Activated CD8-positive, alpha-beta T cell treated with anti-CD3 and anti-CD28 coated beads, Interleukin-2, amount 10 ng/mL, durations not matched to agents 7 days and 5 days (primary cell): ENCODE results near the gene TARS1. TPM values are rescaled to one million over a fixed set of nuclear protein-coding genes. Genes with fewer than 3 reads are reported as not detected.
"Not testable (repeated sequence)": the region's sequence is repeated elsewhere in the genome, so short reads cannot be mapped to it uniquely, and the experiment has no call there.

Experiments used
- ATAC-seq: fragments of 150-1000 bp; cut with Tn5 transposase; one replicate; pipeline ENCODE4 v1.10.0; 2021; ENCODE audit warnings: moderate library complexity
- CTCF ChIA-PET: fragments of 350-600 bp; sonication (Branson Sonifier 250); formaldehyde crosslinking; loops from one replicate; lab custom pipeline; 2021; ENCODE audit warnings: antibody characterized with exemption; lab: Charles Lee
- POLR2A ChIA-PET: fragments of 350-600 bp; sonication (Branson Sonifier 250); formaldehyde crosslinking; loops from one replicate; lab custom pipeline; 2021; ENCODE audit warnings: antibody characterized with exemption; lab: Charles Lee
- DNase-seq: peaks from one replicate; pipeline ENCODE4 v3.0.0-alpha.2; 2020
- H3K27ac Mint-ChIP-seq: one replicate; pipeline ENCODE4 v1.8.0; 2021; ENCODE audit warnings: mild to moderate bottlenecking, mixed read lengths
- H3K27me3 Mint-ChIP-seq: one replicate; pipeline ENCODE4 v1.8.0; 2021; ENCODE audit warnings: low read depth, mixed read lengths
- H3K36me3 Mint-ChIP-seq: one replicate; pipeline ENCODE4 v1.8.0; 2021; ENCODE audit warnings: low read depth, mixed read lengths
- H3K4me1 Mint-ChIP-seq: one replicate; pipeline ENCODE4 v1.8.0; 2021; ENCODE audit warnings: low read depth, mixed read lengths
- H3K4me3 Mint-ChIP-seq: one replicate; pipeline ENCODE4 v1.8.0; 2021; ENCODE audit warnings: mild to moderate bottlenecking, mixed read lengths
- H3K9me3 Mint-ChIP-seq: one replicate; pipeline ENCODE4 v1.8.0; 2022; ENCODE audit warnings: mixed read lengths; ENCODE audit not compliant: insufficient read depth
- total RNA-seq, 2 experiments: library from RNA; stranded (reverse); gene quantifications; one replicate each; pipeline ENCODE4 v1.2.3, GENCODE V29; 2021

TARS1 gene
- total RNA-seq, 2 experiments from 2014 or later = 180 to 189 TPM

GRCh38 chr5:33420946-33421345, 19.8 kb upstream of the TARS1 start:
- DNase-seq = no peak
- Mint-ChIP-seq H3K4me1 (no peaks in the 10 kb centered on the region), H3K27ac (no peak overlapping the region), H3K27me3 (peaks cover 3% of the 10 kb centered on the region), H3K36me3 (no peaks in the 10 kb centered on the region), H3K4me3 (no peak overlapping the region), H3K9me3 (no peaks in the 10 kb centered on the region)
- no peak for ATAC-seq
- ChIA-PET CTCF (interaction anchor here (0.9 to 1.5 kb wide), 3 partner anchors 15 to 731 kb away, joined by 3 to 4 read pairs (median 3); no protein-coding TSS in a partner anchor), POLR2A (no interaction called here)

DNA sequence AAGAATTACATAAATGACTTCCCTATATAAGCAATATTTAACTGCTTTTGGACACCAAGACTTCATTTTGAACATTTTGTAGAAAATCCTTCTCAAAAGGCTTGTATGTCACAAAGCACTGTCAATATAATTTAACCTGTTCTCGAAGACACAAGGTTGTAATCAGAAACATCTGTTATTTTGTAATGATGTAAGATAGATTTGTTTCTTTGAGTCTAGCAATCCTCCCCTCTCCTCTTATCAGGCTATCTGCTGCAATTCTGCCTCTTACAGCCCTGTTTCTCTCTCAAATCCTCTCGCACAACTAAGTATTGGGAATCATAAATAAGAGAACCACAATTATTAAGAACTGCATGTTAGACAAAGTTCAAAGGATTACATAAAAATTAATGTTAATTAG, 18.6 kb upstream of the TARS1 start:
- no peaks in the 10 kb centered on the region for H3K36me3 Mint-ChIP-seq
- ChIA-PET CTCF (interaction anchor here (0.6 to 1.5 kb wide), 5 partner anchors 8 to 732 kb away, joined by 3 to 4 read pairs (median 3); no protein-coding TSS in a partner anchor), POLR2A (no interaction called here)
- peaks cover 3% of the 10 kb centered on the region for H3K27me3 Mint-ChIP-seq
- no peak overlapping the region for H3K27ac Mint-ChIP-seq
- H3K4me3 Mint-ChIP-seq = no peak overlapping the region
- no peak for DNase-seq
- no peaks in the 10 kb centered on the region for H3K4me1 Mint-ChIP-seq
- ATAC-seq = no peak
- no peaks in the 10 kb centered on the region for H3K9me3 Mint-ChIP-seq

- DNase-seq = no peak
- ChIA-PET POLR2A (no interaction called here), CTCF (interaction anchor here (0.6 kb wide), 1 partner anchor 117 kb away, joined by 3 read pairs; no protein-coding TSS in a partner anchor)
- ATAC-seq = no peak
- H3K9me3 Mint-ChIP-seq = no peaks in the 10 kb centered on the region
- H3K27me3 Mint-ChIP-seq = peaks cover 7% of the 10 kb centered on the region
- no peaks in the 10 kb centered on the region for H3K36me3 Mint-ChIP-seq
- no peak overlapping the region for H3K4me3 Mint-ChIP-seq
- no peak overlapping the region for H3K27ac Mint-ChIP-seq
- H3K4me1 Mint-ChIP-seq = no peaks in the 10 kb centered on the region
Measured at GRCh38 chr5:33423018-33423630, 17.6 kb upstream of the TARS1 start.

DNA sequence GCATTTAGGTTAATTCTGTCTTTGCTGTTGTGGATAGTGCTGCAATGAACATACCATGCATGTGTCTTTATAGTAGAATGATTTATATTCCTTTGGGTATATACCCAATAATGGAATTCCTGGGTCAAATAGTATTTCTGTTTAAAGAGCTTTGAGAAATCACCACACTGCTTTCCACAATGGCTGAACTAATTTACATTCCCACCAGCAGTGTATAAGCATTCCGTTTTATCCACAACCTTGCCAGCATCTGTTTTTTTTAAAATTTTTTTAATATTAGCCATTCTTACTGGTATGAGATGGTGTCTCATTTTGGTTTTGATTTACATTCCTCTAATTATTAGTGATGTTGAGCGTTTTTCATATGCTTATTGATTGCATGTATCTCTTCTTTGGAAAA, 15.5 kb upstream of the TARS1 start:
- ChIA-PET POLR2A (no interaction called here), CTCF (no interaction called here)
- Mint-ChIP-seq H3K4me3 (no peak overlapping the region), H3K36me3 (no peaks in the 10 kb centered on the region), H3K4me1 (no peaks in the 10 kb centered on the region), H3K27me3 (peaks cover 7% of the 10 kb centered on the region), H3K9me3 (no peaks in the 10 kb centered on the region), H3K27ac (no peak overlapping the region)
- DNase-seq (no peak), ATAC-seq (no peak)

- no peak overlapping the region for H3K27ac Mint-ChIP-seq
- no peak for DNase-seq
- H3K36me3 Mint-ChIP-seq = no peaks in the 10 kb centered on the region
- POLR2A ChIA-PET = interaction anchor here (1.4 kb wide), 1 partner anchor 9 kb away, joined by 4 read pairs; no protein-coding TSS in a partner anchor
- H3K4me3 Mint-ChIP-seq = no peak overlapping the region
- CTCF ChIA-PET = interaction anchor here (1.1 to 1.7 kb wide), 2 partner anchors 9 to 539 kb away, joined by 3 to 4 read pairs; no protein-coding TSS in a partner anchor
- no peaks in the 10 kb centered on the region for H3K9me3 Mint-ChIP-seq
- peaks cover 7% of the 10 kb centered on the region for H3K27me3 Mint-ChIP-seq
- no peak for ATAC-seq
- H3K4me1 Mint-ChIP-seq = peaks cover 5% of the 10 kb centered on the region
Measured at GRCh38 chr5:33430983-33431382, 9.8 kb upstream of the TARS1 start.

- CTCF ChIA-PET = no interaction called here
Measured at GRCh38 chr5:33432656-33433055, 8.1 kb upstream of the TARS1 start.

GRCh38 chr5:33433303-33434240, 7.2 kb upstream of the TARS1 start:
- POLR2A ChIA-PET = no interaction called here
- Mint-ChIP-seq H3K4me3 (no peak overlapping the region), H3K27ac (no peak overlapping the region), H3K4me1 (peaks cover 6% of the 10 kb centered on the region), H3K27me3 (peaks cover 3% of the 10 kb centered on the region), H3K36me3 (no peaks in the 10 kb centered on the region), H3K9me3 (no peaks in the 10 kb centered on the region)
- CTCF ChIA-PET = interaction anchor here (0.6 to 1.6 kb wide), 2 partner anchors 501 to 537 kb away, joined by 3 to 6 read pairs; no protein-coding TSS in a partner anchor
- DNase-seq (no peak), ATAC-seq (no peak)

More at GRCh38 chr5:33432656-33433055, 8.1 kb upstream of the TARS1 start:
- Mint-ChIP-seq H3K4me1 (peaks cover 5% of the 10 kb centered on the region), H3K27me3 (peaks cover 4% of the 10 kb centered on the region), H3K36me3 (no peaks in the 10 kb centered on the region), H3K27ac (no peak overlapping the region), H3K9me3 (no peaks in the 10 kb centered on the region), H3K4me3 (no peak overlapping the region)
- ATAC-seq (no peak), DNase-seq (no peak)
- POLR2A ChIA-PET = no interaction called here

DNA sequence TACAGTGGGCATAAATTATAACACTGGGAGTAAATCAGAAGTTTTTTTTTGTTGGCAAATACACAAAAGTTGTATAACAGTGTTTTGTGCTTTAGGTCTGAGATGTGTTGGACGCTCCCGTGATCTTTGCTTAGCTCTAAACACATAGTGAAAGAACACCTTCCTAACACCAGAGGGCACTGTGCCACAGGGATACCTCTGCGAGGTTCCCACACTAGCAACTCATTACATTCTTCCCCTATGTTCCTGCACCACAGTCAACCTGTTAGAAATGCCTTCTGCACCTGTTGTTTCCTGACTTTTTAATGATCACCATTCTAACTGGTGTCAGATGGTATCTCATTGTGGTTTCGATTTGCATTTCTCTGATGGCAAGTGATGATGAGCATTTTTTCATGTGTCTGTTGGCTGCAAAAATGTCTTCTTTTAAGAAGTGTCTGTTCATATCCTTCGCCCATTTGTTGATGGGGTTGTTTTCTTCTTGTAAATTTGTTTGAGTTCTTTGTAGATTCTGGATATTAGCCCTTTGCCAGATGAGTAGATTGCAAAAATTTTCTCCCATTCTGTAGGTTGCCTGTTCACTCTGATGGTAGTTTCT, 4.8 kb upstream of the TARS1 start:
- ATAC-seq (peak; percentile 25), DNase-seq (peak; percentile 74)
- CTCF ChIA-PET = interaction anchor here (0.6 to 2.3 kb wide), 11 partner anchors 10 to 534 kb away, joined by 3 to 31 read pairs (median 4); partner anchors contain the start of gene RXFP3
- H3K27me3 Mint-ChIP-seq, H3K36me3 Mint-ChIP-seq, H3K4me3 Mint-ChIP-seq, POLR2A ChIA-PET, H3K27ac Mint-ChIP-seq, H3K9me3 Mint-ChIP-seq, H3K4me1 Mint-ChIP-seq: not testable (repeated sequence)

DNA sequence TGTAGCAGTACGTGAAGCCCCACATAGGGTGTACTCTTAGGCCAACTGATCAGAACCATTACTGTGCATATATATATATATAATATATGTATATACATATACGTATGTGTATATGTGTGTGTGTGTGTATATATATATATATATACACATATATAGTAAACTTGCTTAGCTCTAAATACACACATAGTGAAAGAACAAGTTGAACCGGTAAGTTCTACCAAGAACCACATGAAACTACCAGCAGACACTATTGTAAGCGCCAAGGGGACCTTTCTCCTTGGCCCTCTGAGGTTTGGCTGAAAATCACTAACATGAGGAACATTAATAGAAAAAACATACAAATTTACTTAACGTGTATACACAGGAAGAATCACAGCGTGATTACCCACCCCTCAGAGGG, 1.8 kb upstream of the TARS1 start:
- Mint-ChIP-seq H3K27ac (no peak overlapping the region), H3K4me3 (no peak overlapping the region)
- POLR2A ChIA-PET = interaction anchor here (0.6 kb wide), 1 partner anchor 883 kb away, joined by 3 read pairs; no protein-coding TSS in a partner anchor

DNA sequence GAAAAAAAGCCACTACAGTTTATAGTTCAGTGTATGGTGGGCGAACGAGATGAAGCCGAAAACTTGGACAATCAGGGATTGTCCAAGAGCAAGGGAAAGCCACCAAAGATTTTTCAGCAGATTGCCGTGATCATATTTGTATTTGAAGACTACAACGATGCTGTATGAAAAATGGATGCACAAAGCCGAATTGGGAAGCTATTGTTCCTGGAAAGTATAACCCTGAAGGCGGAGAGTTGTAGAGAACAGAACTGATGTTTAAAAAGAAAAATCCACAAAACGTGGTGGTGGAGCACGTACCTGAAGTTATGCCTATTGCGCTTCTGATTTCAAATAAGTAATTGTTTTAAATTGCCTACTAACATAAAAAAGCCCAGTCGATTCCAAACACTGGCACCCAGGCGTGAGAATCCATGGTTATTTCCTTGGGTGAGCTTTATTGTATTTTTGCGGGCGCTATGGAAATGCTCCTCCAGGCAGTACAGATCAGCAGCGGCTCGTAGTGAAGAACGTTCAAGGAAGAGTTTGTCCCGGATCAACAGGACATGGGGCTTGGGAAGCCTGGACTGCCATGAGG, 772 bp upstream of the TARS1 start:
- H3K4me3 Mint-ChIP-seq = no peak overlapping the region
- no peak for DNase-seq
- no peaks in the 10 kb centered on the region for H3K27me3 Mint-ChIP-seq
- ATAC-seq = no peak
- peaks cover 29% of the 10 kb centered on the region for H3K4me1 Mint-ChIP-seq
- no peak overlapping the region for H3K27ac Mint-ChIP-seq
- no peaks in the 10 kb centered on the region for H3K9me3 Mint-ChIP-seq
- ChIA-PET POLR2A (interaction anchor here (0.7 to 2.2 kb wide), 3 partner anchors 8 to 20 kb away, joined by 3 to 12 read pairs (median 4); no protein-coding TSS in a partner anchor), CTCF (no interaction called here)
- H3K36me3 Mint-ChIP-seq = peaks cover 15% of the 10 kb centered on the region

More for the DNA sequence above, 1.8 kb upstream of the TARS1 start:
- H3K36me3 Mint-ChIP-seq = peaks cover 9% of the 10 kb centered on the region
- H3K4me1 Mint-ChIP-seq = peaks cover 20% of the 10 kb centered on the region
- no peak for ATAC-seq
- CTCF ChIA-PET = interaction anchor here (1.6 kb wide), 1 partner anchor 531 kb away, joined by 7 read pairs; no protein-coding TSS in a partner anchor
- no peaks in the 10 kb centered on the region for H3K9me3 Mint-ChIP-seq
- H3K27me3 Mint-ChIP-seq = no peaks in the 10 kb centered on the region
- DNase-seq = no peak
